HG03175 (cell line): ENCODE measurements around the gene WWOX.

ENCODE experiments used
- ATAC-seq: cut with Tn5 transposase; IDR thresholded peaks from one replicate; pipeline ENCODE4 v1.9.1; 2021; ENCODE audit warnings: mild to moderate bottlenecking, moderate library complexity; ENCODE audit not compliant: unreplicated experiment

Gene WWOX

DNA sequence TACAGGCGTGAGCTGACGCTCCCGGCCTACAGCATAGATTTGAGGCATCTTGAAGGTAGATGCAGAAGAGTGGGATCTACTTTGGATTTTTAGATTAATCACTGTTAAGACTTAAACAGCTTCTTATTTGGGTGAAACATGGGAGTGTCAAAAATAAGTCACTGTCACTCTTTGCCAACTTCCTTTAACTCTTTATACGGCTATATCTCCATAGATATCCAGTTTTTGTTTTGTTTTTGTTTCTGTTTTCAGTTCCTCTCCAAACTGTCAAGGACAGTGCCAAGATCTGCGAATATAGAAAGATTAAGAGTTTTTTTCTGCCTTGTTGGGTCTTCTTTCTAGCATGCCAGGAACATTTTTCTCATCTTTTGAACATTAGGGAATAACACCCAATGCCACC is 706.1 kb downstream of the WWOX start:
- ATAC-seq: no peak

DNA sequence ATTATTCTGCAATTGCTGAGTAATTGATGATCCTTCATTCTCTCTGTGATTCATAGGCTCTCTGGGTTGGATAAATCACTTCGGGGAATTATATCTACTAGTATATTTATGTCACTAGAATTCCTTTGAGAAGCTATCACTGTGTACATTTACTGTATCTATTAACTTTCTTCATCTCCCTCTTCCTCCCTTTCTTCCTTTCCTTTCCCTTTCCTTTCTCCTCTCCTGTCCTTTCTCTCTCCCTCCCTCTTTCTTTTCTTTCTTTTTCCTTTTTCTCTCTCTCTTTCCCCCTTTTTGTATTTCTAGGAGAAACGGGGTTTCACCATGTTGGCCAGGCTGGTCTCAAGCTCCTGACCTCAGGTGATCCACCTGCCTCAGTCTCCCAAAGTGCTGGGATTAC is 711.8 kb downstream of the WWOX start:
- no peak for ATAC-seq

DNA sequence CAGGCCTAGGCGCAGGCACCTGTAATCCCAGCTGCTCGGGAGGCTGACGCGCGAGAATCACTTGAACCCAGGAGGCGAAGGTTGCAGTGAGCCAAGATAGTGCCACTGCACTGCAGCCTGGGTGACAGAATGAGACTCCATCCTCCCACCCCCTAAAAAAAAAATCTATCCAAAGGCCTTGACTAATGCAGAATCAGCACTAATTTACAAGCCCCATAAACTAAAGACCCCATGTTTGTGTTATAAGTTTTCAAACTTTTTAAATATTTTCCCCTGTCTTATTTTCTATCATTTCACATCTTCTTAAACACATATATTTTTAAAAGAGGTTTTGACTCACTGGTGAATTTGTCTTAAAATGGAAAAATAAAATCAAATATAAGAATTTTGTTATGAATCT is 713.1 kb downstream of the WWOX start:
- no peak for ATAC-seq

DNA sequence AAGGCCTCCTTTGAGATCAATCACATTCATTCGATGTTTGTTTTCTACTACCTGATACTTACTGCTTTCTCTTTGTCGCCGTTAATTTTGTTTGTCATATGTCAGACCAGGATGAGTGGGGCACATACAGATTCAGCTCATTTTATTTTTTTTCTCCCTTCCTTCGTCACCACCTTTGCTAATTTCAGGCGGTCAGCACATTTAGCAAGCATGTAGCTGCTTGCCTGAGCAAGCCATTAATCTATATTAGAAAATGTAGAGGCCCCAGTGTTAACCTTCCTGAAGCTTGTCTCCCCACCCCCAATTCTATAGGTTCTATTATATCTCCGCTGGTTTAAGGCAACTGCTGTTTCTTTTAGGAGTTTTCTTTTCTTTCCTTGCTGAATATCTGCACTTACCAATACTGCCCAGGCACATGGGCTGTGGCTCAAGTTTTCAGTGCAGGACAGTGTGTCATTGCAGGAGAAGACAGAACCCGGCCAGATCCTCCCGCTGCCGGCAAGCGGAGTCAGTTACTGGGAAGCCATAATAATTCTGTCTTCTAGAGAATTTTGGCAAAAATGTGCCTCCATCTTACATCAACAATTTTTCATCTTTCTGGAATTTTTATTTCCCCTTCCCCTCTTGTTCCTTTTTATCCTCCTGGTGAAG is 714.3 kb downstream of the WWOX start:
- ATAC-seq: no peak

DNA sequence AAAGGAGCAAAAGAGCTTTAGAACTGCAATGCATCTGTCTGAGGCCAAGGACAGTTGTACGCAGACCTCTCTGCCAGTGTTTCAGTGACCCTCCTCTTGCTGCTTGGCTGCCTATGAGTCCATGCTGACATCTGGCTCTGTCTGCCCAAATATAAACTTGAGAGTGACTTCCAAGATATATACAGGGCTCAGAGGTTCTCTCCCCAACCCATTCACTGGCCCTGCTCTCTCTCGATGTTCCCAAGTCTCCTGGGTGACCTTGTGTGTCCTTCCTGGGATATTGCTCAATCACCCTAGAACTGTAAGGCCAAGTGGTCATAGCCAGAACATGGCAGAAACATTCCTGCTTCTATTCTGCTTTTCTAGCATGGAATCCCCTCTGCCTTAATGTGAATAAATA is 716.3 kb downstream of the WWOX start:
- no peak for ATAC-seq

GRCh38 chr16:78816499-78817195 is 717.2 kb downstream of the WWOX start:
- no peak for ATAC-seq

DNA sequence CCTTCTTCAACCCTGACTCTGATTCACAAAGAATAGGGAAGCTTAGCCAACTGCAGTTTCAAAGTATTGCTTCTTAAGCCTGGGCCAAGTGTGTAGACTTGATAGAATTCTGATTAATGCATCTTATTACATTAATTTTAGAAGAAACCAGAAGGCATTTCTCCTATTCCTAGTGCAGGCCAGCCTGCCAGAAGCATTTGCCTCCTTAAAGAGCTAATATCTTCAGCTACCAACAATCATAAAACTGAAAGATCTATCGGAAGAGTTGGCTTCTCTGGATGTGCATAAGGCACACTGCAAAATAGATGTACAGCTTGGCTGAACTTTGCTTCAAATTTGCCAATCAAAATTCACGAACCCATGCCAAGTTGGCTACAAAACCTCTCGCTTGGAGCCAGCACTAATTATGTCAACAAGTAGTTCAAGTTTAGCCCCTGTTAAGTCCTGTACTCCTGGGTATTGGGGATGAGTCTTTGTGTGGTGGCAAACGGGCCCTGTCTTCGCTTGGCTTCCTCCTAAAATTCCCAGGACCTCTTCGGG is 717.8 kb downstream of the WWOX start:
- no peak for ATAC-seq

DNA sequence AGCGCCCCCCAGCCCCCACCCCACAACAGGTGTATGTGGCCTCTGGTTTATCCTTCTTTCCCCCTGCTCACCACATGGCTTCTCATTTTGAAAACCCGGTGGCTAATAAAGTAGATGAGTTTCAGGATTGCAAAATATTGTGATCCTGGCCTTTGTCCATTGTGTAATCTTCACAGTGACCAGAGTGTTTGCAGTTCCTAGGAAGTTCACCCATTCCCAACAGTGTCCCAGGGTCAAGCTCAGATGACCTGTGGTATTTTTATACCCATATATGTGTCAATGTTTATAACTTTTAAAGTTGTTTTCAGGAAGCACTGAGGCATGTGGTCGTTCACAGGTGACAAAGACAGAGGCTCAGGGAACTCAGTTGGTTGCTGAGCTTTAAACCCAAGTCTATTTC is 721.9 kb downstream of the WWOX start:
- no peak for ATAC-seq

GRCh38 chr16:78822509-78822908 is 723.1 kb downstream of the WWOX start:
- ATAC-seq: no peak

GRCh38 chr16:78823027-78823426 is 723.6 kb downstream of the WWOX start:
- ATAC-seq: no peak

DNA sequence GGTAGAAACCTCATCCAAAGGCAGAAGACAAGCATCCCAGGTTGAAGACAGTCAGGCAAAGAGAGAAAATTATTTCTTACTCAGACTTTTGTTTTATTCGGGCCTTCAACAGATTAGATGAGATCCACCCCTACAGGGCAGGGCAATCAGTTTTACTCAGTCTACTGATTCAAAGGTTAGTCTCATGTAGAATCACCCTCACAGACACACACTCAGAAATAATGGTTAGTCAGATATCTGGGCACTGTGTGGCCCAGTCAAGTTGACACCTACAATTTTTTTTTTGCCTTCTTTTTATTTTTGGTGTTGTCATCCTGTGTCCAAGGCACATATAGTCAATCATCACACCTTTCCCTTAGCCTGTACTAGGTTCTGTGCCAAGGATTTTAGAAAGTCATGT is 729.8 kb downstream of the WWOX start:
- no peak for ATAC-seq

DNA sequence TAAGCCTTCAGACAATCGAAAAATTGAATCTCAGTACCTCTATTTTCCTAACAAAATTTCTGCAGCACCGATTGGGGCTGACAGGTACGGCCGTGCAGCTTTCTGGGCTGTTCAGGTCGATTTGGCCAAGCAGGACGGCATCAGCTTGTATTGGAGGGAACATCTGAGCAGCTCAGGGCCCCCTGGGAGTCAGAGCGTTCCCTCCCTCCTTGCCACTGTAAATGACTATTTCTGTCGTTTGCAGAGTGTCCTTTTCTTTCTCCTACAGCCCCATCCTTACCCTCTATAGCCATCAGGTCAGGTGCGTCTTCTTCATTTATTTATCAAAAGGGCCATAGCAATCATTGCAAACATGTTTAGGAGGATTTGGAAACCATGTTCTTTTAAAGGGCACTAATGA is 731.1 kb downstream of the WWOX start:
- ATAC-seq: no peak

- no peak for ATAC-seq
These were observed 732.6 kb downstream of the WWOX start for GRCh38 chr16:78832100-78832499.

- ATAC-seq: no peak
These were observed 737.5 kb downstream of the WWOX start for GRCh38 chr16:78836802-78837491.

DNA sequence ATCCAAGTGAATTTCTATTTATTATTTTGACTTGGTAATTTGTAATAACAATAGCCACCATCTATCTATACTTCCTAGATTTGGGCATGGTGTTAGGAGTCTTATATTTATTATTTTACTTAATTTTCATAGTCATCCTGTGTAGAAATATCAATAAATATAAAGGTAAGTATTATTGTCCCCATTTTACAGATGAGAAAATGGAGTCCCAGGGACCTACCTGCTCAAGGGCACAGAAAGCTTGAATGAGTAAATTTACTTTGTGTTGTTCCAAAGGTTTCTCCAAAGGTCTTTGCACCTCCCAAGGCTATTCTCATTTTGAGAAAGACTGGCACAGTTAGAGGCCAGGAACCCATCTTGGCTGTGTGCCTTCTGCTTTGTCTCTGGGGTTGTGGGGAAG is 738.3 kb downstream of the WWOX start:
- ATAC-seq: no peak

- no peak for ATAC-seq
These were observed 738.8 kb downstream of the WWOX start for GRCh38 chr16:78838276-78838675.

GRCh38 chr16:78842950-78843349 is 743.5 kb downstream of the WWOX start:
- no peak for ATAC-seq

DNA sequence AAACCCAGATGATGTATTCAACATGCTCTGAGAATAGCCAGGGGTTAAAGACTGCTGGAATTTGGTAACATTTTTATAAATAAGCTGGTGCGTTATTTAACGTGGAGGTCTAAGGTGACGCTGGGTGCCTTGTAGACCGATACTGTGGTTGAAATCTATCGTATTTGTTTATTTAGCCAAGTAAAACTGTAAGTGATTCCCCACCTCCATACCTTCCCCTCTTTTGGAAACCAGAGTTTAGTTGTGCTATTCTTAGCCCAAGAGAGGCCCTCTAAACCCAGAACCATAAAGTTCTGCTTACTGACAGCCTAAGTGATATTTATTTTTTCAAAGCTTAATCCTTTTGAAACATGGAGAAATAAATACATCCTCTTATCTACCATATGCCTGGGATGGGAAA is 744.5 kb downstream of the WWOX start:
- no peak for ATAC-seq

DNA sequence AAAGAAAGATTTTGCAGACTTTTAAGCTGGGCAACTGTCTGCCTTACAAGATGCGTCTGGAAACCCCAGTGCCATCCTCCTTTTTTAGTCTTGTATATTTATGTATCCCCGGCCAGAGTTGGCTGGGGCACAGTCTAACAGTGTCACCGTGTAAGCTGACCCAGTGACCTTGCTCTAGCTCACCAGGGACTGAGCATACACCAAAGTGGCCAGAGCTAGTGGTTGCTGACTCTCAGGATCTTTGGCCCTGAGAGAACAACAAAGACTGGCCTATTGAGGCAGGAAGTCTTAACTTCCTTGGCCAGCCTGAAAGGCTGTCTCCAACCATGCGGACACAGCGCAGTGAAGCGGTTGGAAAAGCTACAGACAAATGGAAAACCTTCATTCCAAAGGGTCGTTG is 745.2 kb downstream of the WWOX start:
- no peak for ATAC-seq

- ATAC-seq: no peak
These were observed 751.8 kb downstream of the WWOX start for GRCh38 chr16:78851266-78851665.

GRCh38 chr16:78852081-78852635 is 752.7 kb downstream of the WWOX start:
- ATAC-seq: no peak

GRCh38 chr16:78862022-78862421 is 762.6 kb downstream of the WWOX start:
- no peak for ATAC-seq
